NT2/D1 (cell line): ENCODE results near the gene BCLAF1.

ENCODE experiments used
- SUZ12 ChIP-seq: IDR thresholded peaks from 2 replicates; pipeline ENCODE4 v1.6.1; 2011; ENCODE audit not compliant: insufficient read length, insufficient read depth; ENCODE audit errors: extremely low read depth
- YY1 ChIP-seq: IDR thresholded peaks from 2 replicates; pipeline ENCODE4 v1.6.1; 2011; ENCODE audit not compliant: insufficient read length, insufficient read depth
- ZNF274 ChIP-seq: IDR thresholded peaks from 2 replicates; pipeline ENCODE4 v1.6.1; 2011; ENCODE audit warnings: mild to moderate bottlenecking, low read depth, low read length

- no peak for TF ChIP-seq SUZ12
- no peak for TF ChIP-seq ZNF274
- no peak for TF ChIP-seq YY1
Observed at GRCh38 chr6:136290410-136291010, 864 bp upstream of the BCLAF1 start.
